HG03575 (cell line): ENCODE results near the gene SCGN.

Experiments used
- ATAC-seq: cut with Tn5 transposase; IDR thresholded peaks from one replicate; pipeline ENCODE4 v1.9.1; 2021; ENCODE audit not compliant: unreplicated experiment, insufficient number of reproducible peaks, low FRiP score; ENCODE audit errors: extremely low read depth

The SCGN gene

GRCh38 chr6:25652007-25652515 is at the start of gene SCGN:
Gene SCGN, plus strand, starts transcription at chr6:25652215. Its CDS starts 189 bp downstream, at chr6:25652404.
- no peak for ATAC-seq

- no peak for ATAC-seq
Measured at GRCh38 chr6:25602674-25602982, 49.4 kb upstream of the SCGN start.

GRCh38 chr6:25603251-25603650 is 48.8 kb upstream of the SCGN start:
- ATAC-seq, result no peak

- ATAC-seq, result no peak
Measured at GRCh38 chr6:25606151-25606550, 45.9 kb upstream of the SCGN start.

GRCh38 chr6:25608558-25609174 is 43.3 kb upstream of the SCGN start:
- ATAC-seq, result no peak

- ATAC-seq, result no peak
Measured at GRCh38 chr6:25612666-25613065, 39.3 kb upstream of the SCGN start.

GRCh38 chr6:25613415-25613814 is 38.6 kb upstream of the SCGN start:
- ATAC-seq, result no peak

GRCh38 chr6:25614052-25614451 is 38.0 kb upstream of the SCGN start:
- ATAC-seq, result no peak

GRCh38 chr6:25615471-25615870 is 36.5 kb upstream of the SCGN start:
- ATAC-seq, result no peak

GRCh38 chr6:25617997-25618396 is 34.0 kb upstream of the SCGN start:
- ATAC-seq, result no peak

- no peak for ATAC-seq
Measured at GRCh38 chr6:25619217-25619616, 32.8 kb upstream of the SCGN start.

GRCh38 chr6:25620391-25620790 is 31.6 kb upstream of the SCGN start:
- no peak for ATAC-seq

GRCh38 chr6:25623065-25623464 is 28.9 kb upstream of the SCGN start:
- ATAC-seq, result no peak

GRCh38 chr6:25623879-25624278 is 28.1 kb upstream of the SCGN start:
- ATAC-seq, result no peak

GRCh38 chr6:25627001-25627400 is 25.0 kb upstream of the SCGN start:
- no peak for ATAC-seq

GRCh38 chr6:25628471-25629197 is 23.4 kb upstream of the SCGN start:
- no peak for ATAC-seq

- no peak for ATAC-seq
Measured at GRCh38 chr6:25629198-25629576, 22.8 kb upstream of the SCGN start.

- ATAC-seq, result no peak
Measured at GRCh38 chr6:25630508-25631278, 21.3 kb upstream of the SCGN start.

- no peak for ATAC-seq
Measured at GRCh38 chr6:25635886-25636317, 16.1 kb upstream of the SCGN start.

GRCh38 chr6:25637211-25637610 is 14.8 kb upstream of the SCGN start:
- no peak for ATAC-seq
